Right forelimb (tissue), 1 donor: ENCODE results near the gene CYP27B1.
"Not testable (repeated sequence)": the region's sequence is repeated elsewhere in the genome, so short reads cannot be mapped to it uniquely, and the experiment has no call there.

ENCODE experiments used
- DNase-seq: peaks from one replicate; pipeline ENCODE4 v3.0.0-alpha.2; 2018

CYP27B1 gene

DNA sequence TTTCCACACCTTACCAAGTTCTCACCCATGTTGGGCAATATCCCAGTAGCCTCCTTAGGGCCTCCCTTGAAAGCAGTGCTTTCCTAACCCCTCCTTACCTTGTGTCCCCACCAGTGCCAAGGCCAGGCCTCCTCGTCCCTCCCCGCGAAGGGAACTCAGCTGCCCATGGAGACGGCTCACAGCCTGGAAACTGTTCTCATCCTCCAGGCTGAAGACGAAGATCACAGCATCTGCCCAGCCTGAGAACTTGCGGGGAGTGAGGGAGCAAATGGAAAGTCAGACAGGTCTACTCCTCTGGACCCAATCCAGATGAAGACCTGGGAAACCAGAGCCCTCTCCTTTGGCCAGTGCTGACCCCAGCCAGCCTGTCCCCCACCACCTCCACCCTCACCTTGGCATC is 33.0 kb downstream of the CYP27B1 start:
- DNase-seq = peak; percentile 30

DNA sequence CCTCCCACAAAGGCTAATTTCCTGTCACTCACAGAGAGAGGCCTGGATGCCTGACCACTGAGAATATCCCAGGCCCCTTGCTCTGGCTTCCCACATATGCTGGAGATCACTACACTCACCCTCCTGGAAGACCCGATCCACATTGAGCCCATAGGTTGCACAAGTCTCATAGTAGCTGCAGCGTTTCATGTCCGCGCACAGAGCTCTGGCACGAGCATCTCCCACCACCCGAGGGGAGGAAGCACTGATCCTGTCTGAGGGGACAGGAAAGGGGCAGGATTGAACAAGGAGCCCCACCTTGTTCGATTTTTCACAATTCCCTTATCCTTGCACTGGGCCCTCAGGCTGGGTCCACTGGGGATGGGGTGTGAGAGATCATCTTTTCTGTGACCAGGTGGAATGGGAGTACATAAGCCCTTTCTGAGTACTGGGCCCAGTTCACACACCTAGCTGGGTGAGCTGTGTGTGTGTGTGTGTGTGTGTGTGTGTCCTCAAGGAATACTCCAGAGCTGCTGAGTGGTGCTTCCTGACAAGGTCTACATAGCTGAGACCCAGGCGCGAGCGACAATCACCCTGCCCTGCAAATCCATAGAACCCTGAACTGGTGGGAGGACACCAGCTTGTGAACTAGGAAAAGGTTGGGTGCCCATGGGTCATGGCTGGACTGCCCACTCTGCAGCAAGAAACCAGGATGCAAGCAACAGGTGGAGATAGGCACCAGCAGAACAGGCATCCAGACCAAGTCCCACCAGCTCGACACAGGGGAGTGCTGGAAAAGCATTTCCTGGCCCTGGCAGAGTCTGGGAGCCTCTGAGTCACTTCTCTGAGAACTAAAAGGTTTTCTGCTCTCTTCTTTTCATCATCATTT is 33.9 kb downstream of the CYP27B1 start:
- DNase-seq = peak; percentile 36

DNA sequence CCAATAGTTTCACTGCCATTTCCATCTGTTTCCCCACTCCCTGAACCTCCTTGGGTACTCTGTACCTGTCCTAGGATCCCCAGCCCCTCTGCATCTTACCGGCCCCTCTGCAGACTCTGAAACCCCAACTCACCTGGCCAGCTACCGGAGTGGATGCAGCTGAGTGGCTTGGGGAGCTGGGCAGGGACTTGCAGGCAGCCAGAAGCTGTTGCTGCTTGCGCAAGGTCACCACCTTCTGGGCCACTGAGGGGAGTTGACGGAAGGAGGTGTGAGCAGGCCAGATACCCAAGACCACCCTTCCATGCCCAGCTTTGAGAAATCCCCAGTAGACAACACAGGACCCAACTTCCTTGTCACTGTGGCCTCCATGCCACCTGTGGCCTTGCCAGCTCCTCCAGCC is 34.6 kb downstream of the CYP27B1 start:
- peak; percentile 32 for DNase-seq

DNA sequence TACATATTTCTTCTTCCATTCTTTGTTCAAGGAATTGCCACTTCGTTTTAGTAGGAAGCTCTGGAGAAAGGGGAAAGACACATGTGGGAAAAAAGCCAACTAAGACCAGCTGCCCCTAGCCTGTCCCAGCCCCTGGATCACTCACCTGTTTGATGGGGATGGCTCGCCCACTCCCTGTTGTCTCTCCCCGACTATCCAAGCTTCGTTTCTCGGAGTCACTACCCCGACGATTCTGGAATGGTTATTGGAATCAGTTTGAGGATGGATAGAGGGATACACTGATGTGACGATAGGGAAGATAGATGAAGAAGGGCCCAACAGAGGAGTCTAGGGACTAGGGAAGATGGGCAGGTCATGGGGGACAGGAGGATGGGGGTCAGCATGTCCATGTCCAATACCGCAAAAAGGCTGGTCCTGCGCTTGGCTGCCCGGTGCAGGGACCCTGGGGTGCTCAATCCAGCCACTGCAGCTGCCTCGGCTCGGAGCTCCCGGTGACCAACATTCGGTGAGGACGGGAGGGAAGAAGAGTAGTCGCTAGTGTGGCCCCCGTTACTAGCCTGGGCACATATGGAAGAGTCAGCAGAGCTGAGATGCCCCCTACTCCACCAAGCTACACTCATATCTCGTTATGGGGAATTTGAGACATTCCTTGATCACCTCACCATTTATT is 35.3 kb downstream of the CYP27B1 start:
- no peak for DNase-seq

DNA sequence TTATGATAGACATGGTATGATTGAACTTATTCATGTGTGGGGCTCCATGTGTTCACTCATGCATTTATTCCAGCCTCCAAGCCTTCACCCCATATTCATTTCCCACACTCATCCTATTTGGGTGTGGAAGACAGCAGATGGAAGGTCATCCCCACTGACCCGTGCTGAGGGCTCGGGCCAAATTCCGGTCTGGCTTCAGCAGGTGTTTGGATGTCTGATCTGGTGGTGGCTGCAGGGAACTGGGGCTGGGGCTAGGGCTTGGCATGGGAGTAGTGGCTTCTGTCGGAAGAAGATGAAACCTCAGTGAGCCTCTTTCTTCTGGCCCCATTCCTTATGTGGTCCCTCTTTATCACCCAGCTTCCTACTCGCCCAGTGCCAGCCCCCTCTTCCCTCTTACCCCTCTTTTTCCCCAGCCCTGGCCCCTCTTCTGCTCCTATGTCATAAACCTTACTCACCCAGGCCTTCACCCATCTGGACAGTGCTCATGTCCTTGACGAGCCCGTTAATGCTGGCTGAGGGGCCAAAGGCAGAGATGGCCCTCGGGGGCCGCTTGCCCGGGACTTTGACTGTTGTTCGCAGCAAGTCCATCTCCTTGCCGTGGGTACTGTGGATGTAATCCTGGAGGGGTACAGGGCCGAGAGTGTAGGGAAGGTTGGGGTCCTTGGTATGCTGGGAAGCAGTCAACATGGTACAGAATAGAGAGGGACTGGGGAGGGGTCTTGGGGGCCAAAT is 36.4 kb downstream of the CYP27B1 start:
- DNase-seq = peak; percentile 23

DNA sequence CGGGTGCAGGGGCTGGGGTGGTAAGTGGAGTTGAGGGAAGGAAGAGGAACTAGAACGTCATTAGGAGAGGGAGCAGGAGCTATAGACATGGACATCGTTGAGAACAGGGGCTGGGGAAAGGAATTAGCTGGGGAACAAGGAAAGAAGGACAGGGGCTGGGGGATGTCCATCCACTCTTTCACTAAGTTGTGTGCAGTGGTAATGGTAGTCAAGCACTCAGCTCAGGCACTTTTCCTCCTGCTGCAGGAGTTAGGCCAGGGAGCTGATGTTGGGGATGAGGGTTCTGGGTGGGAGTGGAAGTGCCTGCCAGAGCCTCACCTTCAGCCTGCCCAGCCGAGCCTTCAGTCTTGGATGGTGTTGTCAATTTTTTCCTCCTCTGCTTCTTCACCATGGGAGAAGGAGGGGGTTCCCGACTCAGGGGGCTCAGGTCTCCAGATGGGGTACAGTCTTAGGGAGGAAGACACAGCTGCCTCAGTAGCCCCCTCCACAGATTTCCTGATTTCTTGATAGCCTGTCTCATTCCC is 37.5 kb downstream of the CYP27B1 start:
- peak; percentile 32 for DNase-seq

DNA sequence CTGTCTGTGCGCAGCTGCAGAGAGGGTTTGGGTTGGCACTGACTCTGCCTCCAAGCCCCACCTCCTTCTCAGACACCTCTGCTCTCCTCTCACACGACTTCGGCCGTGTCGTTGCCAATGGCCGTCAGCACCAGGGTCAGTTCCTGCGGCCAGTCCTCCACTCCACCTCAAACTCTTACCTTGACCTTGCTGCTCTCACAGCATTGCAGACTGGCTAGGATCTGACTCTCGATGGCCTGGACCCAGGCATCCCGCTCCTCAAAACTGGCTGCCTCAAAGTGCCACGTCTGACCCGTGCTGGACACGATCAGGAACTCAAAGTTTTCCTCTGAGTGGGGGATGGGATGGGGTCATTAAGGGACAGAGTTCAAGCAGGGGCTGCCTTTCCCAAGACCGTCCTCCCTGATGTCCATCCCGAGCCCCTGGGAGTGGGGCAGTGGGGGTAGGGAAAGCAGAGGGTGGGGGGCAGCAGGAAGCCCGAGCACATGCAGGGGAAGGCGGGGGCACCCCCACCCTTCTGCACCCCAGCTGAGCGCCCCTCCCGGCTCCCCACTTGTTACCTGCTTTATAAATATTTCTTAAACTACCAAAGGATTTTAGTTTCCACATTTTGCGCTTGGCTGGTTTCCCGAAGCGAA is 39.0 kb downstream of the CYP27B1 start:
- peak; percentile 37 for DNase-seq

DNA sequence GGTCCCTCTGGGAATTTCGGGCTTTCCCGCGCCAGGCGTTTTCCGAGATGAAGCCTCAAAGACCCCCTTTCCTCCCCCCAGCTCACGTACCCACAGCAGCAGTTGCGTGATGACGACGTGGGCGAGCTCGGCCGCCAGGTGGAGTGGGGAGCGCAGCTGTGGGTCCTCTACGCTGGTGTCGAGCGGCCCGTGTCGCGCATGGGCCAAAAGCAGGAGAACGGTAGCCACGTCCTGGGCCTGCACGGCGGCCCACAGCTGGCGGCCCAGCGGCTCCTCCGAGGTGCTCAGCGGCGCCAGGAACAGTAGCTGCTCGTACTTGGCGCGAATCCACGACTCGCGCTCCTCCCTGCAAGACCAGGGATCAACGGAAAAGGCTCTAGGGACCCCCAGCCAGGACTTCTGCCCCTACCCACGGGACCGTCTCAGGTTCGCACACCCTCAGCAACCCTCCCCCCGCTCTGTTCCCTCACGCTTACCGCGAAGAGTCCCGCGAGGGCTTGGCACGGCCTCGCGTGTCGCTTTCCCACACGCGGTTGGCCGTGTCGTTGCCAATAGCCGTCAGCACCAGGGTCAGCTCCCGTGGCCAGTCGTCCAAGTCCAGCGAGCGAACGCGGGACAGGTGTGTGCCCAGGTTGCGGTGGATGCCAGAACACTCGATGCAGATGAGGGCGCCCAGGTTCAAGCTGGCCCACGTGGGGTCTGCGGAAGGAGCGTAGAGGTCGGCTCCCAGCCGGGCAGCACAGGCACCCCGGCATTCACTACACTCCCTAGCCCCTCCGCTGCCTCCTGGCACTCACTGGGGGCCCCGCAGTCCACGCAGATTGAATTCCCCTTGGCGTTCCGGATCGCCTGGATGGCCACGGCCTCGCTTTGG is 39.8 kb downstream of the CYP27B1 start:
- DNase-seq = no peak

DNA sequence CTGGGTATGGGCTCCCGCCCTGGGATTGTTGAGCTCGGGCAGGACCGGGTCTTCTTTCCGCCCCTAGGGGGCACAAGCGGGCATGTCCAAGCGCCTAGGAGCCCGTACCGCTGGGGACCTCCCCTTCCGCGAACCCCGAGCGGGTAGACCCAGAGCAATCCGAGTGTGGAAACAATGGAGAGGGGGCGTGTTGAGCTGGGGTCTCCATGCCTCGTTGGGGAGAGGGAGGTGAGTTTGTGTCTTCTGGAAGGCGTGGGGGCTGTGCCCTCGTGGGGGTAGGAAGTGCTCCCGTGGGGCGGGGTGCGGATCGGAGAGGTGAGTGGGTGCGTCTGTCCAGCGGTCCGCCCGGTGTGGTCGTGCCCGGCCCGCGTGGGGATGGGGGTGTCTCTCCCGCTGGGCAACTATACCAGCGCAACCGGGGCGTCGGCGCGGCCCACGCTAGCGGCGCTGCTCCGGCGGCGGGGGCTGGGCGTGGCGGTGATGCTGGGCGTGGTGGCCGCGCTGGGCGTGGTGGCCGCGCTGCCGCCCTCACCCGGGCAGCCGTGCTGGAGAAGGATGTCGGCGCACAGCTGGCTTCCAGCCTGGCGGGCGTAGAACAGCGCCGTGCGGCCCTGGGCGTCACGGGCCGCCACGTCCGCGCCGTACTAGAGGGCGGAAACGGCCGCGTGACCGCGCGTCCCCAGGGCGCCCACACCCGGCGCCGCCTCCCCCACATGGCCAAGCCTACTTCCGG is 40.6 kb downstream of the CYP27B1 start:
- DNase-seq = peak; percentile 79

DNA sequence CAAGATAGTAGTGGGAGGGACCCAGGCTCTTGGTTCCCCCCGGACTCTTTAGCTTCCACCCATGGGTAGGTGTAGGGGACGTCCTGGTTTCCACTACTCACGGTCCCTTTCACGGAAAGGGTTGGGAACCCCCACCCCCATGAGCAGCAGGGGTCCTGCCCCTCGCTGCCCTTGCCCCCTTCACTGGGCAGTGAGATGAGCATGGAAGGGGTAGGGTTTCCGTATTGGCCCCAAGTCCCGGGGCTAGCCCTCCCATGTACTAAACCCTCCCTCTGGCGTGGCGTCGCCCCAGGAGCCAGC is 41.1 kb downstream of the CYP27B1 start:
- no peak for DNase-seq

DNA sequence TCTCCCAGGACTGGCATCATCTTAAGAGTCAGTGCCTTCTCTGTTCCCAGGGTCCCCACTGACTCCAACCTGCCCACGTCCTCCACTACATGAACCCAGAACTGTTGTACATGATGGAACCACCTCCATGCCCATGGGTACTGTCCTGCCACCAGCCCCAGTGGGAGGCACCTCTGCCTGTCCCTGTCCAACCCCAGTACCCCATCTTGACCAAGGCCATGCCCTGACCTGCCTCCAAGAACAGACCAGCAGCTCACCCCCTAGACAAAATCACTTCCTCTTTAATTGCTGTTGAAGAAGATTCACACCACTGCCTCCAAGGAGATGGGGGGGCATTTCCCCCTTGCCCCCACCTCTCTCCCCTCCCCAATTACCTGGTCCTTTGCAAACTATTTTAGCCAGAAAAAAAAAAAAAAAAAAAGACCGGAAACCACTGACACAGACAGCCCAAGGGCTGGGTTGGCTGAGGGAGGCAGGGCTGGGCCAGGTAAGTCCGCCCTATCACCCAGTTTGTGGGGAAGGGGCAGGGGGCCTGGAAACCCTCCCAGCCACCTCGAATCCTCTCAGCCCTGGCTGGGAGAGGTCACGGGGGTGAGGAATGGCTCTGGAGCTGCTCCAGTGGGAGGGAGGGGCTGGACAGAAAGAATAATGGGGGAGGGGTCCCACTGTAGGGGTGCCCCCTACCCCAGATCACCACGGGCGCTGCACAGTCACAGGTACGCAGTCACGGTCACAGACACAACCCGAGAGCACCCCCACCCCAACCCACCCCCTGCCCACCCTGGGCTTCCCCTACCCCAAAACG is 41.7 kb downstream of the CYP27B1 start:
- DNase-seq = no peak

DNA sequence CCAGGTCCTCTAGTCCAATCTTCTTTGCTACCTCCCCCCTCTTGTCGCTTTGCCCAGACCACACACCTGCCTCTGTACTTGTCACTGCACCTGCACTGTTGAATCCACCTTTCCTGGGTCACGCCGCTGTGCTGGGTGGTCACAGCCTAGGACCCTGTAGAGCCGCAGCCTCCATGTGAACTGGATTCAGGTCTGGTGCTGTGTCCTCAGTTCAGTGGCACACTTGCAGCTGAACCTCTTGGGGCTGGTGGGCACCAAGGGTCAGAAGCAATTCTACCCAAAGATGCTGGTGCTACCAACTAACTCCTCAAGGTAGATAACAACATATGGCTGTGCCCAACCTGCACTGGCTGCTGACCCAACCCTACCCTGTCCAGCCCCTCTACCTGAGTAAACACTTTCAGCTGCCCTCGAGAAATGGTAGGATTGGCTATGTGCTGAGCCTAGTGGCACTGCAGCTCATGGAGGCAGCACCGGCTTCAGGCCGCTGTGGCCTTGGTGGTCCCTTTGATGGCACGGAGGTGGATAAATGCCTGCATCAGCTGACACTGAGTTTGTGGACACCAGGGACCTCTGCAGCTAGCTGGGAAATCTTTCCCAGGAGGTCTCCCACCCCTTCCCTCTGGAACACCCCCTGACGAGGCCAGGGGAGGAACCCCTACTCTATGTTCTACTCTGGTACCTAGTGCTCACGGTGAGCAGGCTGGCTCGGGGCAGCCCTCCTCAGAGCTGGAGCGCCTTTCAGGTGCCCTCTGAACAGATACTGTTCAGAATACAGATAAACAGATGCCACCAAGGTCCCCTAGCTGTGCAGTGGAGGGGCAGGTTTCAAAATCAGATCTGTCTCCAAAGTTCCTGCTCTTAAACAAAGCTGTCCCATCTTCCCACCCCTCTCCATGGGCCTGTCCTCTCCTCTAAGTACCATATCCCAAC is 42.6 kb downstream of the CYP27B1 start:
- no peak for DNase-seq

DNA sequence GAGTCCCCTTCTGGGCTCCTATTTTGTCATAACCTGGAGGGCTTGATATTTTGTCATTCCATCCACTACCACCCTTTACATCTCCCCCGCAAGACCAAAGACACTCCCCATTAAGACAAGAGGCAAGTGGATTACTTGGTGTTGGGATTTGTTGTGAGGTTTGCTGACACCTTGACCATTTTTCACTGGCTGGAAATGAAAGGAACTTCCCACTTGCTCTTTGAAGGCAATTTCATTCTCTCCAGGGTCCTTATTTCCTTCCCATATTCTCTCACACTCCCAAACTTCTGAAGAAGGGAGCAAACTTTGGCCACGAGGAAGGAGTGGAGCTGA is 43.3 kb downstream of the CYP27B1 start:
- no peak for DNase-seq

DNA sequence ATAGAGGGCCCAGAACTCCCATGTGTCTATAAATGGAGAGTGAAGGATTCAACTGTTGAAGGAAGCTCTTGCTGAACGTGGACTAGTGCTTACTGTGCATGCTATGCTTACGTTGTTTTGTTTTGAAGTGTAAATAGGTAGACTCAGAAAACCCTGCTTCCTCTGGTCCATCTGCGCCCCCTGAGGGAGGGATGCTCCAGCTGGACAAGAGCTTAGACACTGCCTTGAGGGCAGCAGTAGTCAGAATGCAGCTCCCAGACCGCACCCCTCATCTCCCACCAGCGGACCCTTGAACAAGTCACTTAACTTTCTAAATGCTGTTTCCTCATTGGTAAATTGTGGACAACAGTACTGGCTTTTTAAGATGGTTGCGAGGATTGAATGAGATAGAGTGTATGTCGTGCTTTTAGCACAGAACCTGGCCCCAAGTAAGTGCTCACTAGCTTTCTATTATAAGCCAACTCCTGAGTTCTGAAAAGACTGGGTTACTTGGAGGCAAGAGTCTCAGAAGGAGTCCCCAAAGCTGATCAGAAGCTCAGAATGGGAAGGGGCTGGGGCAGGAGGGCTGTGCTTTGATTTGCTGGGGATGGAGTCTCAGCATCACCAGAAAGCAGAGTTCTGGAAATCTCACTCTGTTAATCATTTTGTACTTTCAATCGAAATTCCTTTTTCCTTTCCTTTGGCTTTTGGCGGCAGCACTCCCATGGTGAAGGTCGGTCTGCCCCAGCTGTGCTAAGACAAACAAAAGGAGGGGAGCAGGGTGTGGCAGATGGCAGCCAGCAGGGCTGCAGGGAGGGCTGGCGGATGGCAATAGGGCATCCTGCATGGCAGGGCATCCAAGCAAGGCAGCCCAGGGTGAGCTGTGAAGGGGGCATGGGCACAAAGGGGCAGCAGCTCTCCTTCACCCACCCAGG is 43.9 kb downstream of the CYP27B1 start:
- no peak for DNase-seq

DNA sequence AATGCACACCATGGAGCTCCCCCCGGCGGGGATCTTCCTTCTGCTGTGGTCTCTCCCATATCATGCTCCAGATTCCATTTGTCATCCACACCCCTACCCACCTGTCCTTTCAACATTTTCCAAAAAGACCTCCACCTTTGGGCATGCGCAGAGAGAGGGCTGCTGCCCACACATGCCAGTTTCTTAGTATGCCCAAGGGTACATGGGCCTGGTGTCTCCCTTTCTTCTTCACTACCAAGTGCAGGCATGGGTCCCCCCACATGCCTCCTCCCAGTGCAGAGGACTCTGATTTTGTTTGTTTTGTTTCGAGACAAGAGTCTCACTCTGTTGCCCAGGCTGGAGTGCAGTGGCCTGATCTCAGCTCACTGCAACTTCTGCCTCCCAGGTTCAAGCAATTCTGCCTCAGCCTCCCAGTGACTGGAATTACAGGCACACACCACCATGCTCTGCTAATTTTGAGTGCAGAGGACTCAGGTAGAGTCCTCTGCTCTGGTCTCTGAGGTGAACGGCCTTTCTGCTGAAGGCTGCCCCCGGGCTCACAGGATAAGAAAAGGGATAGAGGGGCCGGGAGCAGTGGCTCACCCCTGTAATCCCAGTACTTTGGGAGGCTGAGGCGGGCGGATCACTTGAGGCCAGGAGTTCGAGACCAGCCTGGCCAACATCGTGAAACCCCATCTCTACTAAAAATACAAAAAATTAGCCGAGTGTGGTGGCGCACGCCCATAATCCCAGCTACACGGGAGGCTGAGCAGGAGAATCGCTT is 44.9 kb downstream of the CYP27B1 start:
- DNase-seq = not testable (repeated sequence)

DNA sequence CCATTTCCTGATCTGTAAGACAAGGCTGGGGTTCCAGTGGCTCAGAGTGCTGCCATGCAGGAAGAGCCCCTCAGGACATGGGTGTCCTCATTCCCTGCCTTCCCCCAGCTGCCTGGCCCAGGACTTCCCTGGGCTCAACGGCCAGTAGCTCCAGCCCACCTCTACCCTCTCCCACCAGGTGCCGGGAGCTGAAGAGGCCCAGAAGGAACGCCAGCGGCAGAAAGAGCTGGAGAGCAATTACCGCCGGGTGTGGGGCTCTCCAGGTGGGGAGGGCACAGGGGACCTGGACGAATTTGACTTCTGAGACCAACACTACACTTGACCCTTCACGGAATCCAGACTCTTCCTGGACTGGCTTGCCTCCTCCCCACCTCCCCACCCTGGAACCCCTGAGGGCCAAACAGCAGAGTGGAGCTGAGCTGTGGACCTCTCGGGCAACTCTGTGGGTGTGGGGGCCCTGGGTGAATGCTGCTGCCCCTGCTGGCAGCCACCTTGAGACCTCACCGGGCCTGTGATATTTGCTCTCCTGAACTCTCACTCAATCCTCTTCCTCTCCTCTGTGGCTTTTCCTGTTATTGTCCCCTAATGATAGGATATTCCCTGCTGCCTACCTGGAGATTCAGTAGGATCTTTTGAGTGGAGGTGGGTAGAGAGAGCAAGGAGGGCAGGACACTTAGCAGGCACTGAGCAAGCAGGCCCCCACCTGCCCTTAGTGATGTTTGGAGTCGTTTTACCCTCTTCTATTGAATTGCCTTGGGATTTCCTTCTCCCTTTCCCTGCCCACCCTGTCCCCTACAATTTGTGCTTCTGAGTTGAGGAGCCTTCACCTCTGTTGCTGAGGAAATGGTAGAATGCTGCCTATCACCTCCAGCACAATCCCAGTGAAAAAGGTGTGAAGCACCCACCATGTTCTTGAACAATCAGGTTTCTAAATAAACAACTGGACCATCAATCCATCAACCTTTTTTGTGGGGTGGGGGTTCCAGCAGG is 46.0 kb downstream of the CYP27B1 start:
- DNase-seq = no peak
